GM19372 (cell line): ENCODE results near the gene ASIC3.
A peak's percentile ranks its signal among the peaks of the same experiment; 100 is the strongest.
"Not testable (repeated sequence)": the region's sequence is repeated elsewhere in the genome, so short reads cannot be mapped to it uniquely, and the experiment has no call there.

Source experiments
- ATAC-seq: cut with Tn5 transposase; IDR thresholded peaks from one replicate; pipeline ENCODE4 v1.9.1; 2021; ENCODE audit warnings: mild to moderate bottlenecking, low read depth, moderate library complexity; ENCODE audit not compliant: unreplicated experiment

ASIC3 gene

DNA sequence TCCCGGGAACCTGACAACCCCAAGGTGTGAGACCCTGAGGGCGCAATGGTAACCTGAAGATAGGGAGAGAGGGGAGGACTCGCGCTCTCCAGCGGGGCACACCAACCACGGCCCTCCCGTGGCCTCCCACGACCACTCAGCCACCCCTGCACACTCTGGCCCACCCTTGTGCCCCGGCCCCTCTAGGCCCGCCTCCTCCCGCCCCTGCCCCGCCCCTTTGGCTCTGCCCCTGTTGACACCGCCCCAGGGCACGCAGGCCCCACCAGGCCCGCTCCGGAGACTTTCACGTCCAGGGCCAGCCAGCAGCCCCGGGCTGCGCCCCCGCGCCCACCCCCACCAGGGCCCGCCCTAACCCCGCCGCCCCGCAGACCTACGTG lies 35.0 kb upstream of the ASIC3 start:
- ATAC-seq, result no peak

DNA sequence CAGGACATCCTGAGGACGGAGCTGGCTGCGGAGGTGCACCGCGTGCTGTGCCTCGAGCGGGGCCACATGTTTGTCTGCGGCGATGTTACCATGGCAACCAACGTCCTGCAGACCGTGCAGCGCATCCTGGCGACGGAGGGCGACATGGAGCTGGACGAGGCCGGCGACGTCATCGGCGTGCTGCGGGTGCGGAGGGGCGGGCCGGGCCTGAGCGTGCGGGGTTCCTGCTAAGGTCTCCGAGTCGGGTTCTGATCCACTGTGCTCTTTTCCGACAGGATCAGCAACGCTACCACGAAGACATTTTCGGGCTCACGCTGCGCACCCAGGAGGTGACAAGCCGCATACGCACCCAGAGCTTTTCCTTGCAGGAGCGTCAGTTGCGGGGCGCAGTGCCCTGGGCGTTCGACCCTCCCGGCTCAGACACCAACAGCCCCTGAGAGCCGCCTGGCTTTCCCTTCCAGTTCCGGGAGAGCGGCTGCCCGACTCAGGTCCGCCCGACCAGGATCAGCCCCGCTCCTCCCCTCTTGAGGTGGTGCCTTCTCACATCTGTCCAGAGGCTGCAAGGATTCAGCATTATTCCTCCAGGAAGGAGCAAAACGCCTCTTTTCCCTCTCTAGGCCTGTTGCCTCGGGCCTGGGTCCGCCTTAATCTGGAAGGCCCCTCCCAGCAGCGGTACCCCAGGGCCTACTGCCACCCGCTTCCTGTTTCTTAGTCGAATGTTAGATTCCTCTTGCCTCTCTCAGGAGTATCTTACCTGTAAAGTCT lies 34.4 kb upstream of the ASIC3 start:
- ATAC-seq, result peak; percentile 52

DNA sequence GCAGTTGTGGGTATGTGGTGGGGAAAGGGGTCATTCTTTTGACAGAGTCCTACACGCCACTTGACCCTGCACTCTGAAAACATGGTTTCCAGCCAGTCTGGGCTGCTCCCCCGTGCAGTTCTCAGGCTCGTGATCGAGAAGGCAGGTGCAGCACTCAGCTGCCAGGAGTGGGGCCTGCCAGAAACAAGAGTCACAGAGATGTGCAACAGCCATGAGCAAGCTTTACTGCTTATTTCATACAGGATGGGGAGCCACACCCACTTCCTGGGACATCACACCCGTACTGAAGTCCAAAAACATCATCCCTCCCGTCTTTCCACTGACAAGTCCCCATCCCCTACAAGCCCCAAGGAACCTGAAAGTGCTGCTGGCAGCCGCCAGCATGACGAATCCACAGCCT lies 33.4 kb upstream of the ASIC3 start:
- no peak for ATAC-seq

DNA sequence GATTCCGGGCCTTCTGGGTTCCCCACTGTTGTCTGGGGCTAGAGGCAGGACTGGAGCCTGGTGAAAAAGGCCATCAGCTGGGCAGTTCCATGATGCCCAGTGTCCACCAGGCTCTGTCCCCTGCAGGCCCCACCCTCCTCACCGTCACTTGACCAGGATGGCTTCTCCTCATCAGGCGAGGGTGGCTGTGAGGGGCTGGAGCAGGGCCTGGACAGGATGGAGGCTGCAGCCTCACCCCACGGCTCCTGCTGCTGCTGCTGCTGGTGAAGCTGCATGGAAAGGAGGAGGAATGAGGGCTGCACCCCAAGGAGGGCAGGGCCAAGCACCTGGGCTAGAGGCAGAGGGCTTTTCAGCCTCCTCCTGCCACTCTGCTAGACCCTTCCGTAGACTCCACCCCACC lies 32.4 kb upstream of the ASIC3 start:
- ATAC-seq, result no peak

DNA sequence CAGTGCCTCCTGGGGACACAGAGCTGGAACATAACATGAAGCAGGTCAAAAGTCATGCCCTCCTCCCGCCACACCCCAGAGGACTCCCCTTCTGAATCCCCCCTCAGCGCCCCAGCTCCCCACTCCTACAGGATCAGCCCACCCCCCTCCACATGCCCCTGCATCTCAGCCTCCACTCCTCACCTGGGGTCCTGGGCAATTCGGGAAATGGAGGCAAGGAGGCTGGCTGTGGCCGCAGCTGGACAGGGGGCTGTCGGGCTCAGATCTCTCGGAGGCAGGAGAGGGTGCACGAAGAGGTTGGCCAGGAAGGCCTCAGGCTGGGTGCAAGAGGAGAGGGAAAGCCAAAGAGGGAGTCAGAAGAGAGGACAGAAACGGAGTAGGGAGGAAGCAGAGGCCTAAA lies 31.8 kb upstream of the ASIC3 start:
- ATAC-seq, result no peak

DNA sequence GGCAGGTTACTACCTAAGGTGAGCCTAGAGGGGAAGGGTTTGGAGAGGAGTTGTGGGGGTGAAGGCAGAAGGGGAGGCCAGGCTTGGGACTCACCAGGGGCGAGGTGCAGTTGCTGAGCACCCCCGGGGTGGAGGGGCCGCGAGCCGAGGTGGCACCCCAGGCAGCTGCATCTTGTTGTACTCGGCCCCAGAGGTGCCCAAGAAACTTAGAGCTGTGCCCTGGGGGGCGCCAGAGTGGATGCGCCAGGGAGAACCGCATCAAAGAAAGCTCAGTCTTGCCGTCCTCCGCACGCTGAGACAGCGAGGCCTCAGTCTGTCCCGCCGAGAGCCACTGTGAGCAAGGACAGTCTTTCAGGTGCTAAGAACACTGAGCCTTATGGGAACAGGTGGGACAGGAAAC lies 31.4 kb upstream of the ASIC3 start:
- no peak for ATAC-seq

DNA sequence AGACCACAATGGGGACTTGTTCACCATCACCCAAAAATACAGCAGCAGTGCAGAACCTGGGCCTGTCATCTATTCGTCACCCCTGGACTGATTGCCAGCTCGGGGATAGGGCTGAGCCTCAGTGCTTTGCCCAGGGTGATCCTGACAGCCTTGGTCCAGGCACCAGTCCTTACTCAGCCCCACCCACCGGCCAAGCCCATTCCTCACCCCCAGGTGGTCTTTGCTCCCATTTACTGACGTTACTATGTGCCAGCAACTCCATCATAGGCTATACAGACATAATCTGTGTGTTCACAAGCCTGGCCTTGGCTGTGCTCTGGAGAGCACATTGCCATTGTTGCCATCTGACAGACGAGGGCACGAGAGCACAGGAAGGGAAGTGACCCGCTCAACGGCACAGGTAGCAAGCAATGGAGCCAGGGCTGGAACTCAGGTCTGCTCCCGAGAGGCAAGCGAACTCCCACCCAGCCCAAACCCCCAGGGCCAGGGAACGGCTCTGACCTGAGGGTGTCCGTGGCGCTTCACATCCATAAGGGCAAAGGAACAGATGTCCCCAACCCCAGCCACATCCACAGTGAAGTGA lies 30.9 kb upstream of the ASIC3 start:
- no peak for ATAC-seq

DNA sequence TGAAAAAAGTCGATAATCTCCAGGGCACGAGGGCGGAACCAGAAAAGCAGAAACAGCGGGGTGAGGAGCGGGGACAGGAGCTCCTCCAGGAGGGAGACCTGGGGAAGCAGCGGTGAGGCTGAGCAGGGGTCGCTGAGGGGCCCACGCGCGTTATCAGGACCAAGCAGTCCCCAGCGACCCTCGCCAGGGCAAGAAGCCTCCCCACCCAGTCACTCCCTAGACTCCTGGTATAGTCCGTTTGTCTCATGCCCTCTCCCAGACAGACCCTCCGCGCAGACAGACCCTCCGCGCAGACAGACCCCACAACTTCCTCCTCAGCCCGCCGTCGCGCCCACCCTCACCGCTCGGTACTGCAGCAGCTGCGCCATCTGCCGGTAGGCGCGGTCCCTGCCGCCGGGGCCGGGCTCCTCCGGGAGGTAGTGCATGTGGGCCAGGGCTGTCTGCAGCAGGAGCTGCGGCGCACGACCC lies 30.3 kb upstream of the ASIC3 start:
- peak; percentile 60 for ATAC-seq

DNA sequence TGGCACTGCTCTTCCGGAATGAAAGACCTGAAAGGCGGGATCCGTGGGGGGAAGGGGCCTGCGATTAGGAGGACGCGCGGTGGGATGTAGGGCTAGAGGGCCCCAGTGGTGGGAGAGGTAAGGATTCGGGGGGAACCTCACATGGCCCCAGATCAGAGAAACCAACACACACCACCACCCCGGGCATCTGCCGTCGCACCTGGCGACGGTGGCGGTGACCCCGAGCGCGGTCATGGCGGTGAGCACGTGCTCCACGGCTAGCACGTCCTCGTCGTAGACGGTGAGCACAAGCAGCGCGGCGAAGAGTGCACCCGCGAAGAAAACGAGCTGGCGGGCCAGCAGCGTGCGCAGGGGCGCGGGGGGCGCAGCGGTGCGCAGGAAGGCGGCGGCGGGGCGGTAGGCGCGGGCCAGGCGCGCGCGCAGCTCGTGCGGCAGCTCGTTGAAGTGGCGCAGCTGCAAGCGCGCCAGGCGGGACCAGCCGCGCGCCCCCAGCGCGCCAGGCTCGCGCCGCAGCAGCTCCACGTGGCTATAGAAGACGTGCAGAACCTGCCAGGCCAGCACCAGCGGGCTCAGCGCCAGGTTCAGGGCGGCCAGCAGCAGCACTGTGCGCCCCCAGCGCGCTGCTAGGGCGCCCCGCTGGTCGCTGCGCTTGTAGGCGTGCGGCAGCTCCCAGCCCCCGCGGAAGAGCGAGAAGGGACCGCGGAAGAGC lies 29.8 kb upstream of the ASIC3 start:
- no peak for ATAC-seq

DNA sequence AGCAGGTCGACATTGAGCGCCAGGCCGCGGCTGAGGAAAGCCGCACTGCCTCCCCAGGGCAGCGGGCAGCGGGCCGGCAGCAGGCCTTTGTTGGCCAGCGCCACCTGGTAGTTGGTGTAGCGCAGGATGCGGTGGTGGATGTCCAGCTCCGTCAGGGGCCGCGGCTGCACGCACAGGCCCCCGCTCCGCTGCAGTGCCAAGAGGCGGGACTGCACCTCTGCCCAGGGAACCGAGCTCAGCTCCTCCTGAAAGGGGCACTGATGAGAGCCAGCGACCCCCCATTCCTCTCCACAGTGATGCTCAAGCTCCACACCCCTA lies 29.2 kb upstream of the ASIC3 start:
- ATAC-seq, result no peak

DNA sequence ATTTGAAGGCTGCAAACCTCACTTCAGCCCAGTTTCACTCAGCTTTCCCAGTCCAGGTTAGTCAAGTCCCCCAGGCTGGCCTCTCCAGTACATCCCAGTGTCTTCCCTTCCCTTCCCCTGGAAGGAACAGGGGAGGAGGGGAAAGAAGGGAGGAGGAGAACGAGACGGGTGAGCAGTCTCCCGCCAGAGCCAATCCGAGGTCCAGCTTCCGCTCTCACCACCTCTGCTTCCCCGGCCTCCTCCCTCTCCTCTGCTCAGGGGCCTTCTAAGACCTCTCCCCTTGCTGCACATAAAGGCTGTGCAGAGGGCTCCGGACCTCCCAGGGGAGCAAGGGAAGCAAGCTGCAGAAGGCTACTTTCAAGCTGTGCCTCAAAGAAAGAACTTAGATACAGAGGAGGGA lies 28.1 kb upstream of the ASIC3 start:
- no peak for ATAC-seq

DNA sequence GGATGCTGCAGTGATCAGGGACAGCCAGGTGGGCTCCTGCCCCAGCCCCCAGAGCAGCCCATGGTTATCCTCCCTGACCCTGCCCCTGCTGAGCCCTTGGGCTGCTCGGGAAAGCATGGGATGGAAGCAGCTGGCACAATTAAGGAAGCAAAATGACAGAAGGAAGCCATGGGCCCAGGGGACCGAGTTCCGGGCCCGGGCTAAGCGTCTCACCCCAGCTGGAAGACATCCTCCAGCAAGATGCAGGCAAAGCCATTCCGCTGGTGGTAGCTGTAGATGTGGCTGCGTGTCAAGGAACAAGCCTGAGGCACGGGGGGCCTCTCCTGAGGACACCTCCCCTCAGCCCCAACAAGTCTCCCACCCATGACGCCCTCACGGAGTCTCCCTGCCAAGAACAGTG lies 25.1 kb upstream of the ASIC3 start:
- ATAC-seq, result no peak

DNA sequence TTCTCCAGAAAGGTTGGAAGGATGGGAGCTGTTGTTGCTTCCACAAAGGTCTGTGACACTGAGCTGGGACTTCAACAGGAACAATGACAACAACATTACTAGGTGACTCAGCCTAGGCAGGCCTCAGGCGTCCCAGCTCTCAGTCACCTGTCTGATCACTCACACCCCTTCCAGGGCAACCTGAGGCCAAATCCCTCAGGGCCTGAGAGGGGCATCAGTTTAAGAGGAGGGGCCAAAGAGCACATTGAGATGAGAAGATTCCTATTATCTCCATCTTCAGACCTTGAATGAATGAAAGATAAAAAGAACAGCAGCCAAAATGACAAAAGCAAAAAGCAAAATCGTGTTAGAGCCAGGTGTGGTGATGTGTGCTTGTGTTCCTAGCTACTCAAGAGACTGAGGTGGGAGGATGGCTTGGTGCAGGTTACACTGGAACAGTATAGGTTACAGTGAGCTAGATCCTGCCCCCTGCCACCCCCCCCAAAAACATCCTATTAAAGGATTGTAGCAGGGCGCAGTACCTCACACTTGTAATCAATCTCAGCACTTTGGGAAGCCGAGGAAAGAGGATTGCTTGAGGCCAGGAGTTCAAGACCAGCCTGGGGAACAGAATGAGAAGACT lies 23.8 kb upstream of the ASIC3 start, which contains the start of gene ATG9B:
ATG9B (minus strand) TSS at position 60 of the 622 bp plus-strand sequence. CDS start 71 bp downstream, outside the sequence.
- ATAC-seq, result no peak

DNA sequence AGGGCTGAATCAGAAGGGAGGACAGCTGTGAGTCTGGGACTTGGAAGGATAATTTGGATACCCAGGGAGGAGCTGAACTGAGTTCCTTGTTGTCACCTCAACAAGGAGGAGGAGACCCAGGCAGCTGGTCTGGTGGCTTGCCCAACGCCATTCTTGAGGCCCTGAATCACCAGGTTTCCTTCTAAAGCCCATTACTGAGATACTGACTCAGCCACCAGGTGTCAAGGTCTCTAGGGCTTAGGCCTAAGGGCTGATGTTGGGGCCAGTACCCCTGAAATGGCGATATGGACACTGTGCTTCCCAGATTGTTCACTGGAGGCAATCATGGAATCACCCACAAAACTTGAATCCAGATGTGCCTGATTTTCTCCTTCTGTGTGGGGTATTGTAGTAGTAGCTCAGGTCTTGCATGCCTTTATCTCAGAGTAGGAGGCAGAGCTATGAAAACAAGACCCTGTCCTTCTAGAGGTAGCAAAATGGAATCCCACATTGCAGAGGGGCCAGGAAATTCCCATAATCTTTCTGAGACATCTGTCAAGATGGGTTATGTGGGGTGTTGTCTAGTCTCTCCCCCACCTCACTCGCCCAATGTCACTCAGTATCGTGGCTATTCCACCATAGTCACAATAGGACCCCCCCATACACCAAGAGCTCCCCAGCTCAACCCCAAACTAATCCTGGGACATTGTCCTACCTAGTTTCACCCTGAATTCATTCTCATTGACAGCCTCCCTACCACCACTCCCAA lies 22.2 kb upstream of the ASIC3 start:
- no peak for ATAC-seq

DNA sequence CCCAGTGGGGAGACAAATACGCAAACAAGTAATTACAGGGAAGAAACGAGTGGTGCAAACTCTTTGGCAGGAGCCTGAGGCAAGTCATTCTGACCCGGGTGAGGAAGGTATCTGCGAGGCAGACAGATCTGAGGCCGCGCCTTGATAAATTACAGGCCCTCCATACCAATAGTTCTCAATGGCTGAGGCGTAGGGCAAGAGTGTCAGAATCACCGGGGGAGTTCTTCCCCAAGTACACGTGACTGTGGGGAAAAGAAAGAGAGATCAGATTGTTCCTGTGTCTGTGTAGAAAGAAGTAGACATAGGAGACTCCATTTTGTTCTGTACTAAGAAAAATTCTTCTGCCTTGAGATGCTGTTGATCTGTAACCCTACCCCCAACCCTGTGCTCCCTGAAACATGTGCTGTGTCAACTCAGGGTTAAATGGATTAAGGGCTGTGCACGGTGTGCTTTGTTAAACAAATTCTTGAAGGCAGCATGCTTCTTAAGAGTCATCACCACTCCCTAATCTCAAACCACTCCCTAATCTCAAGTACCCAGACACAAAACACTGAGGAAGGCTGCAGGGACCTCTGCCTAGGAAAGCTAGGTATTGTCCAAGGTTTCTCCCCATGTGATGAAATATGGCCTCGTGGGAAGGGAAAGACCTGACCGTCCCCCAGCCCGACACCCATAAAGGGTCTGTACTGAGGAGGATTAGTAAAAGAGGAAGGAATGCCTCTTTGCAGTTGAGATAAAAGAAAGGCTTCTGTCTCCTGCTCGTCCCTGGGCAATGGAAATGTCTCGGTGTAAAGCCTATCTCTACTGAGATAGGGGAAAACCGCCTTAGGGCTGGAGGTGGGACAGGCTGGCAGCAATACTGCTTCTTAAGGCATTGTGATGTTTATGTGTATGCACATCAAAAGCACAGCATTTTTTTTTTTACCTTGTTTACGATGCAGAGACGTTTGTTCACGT lies 21.3 kb upstream of the ASIC3 start:
- ATAC-seq, result not testable (repeated sequence)

DNA sequence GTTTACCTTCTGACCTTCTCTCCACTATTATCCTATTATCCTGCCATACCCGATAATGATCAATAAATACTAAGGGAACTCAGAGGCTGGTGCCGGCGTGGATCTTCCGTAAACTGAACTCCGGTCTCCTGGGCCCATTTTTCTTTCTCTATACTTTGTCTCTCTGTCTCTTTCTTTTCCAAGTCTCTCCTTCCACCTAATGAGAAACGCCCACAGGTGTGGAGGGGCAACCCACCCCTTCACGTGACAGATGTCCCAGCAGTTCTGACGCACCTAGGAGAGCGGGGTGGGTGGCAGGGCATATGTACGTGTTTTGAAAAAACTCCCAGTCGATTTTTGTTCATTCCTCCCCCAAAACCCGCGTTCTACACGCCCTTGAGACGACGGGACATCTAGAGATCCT lies 20.6 kb upstream of the ASIC3 start:
- not testable (repeated sequence) for ATAC-seq

DNA sequence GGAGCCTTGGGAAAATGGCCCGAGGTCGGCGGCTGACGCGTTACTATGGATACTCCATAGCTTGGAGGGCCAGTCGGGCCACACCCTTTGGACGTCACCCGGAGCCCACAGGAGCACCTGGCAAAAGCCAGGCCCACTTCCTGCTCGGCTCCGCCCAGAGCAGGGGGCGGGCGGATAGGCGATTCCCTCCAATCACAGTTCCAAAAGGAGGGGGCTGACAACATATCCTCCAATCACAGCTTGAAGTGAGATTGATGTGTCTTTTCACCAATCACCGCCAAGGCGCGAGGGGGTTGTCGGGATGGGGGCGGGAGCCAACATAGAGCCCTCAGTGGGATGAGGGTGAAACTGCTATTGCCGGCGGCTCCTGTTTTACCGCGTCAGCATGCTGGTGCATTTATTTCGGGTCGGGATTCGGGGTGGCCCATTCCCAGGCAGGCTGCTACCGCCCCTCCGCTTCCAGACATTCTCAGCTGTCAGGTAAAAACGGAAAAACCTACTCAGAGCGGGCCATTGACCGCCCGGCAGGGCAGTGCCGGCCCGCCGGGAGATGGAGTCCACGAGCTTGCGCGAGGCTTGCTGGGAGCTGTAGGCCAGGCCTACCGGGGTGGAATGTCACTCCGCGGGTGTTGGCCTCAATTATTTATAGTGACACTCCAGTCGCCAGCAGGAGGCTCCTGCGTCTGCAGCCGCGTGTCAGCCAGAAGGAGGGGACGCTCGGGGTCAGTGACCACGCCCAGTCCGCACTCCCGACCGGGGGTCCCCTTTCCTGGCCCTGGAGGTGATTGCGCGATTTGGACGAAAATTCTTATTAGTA lies 20.0 kb upstream of the ASIC3 start, which contains the start of gene ABCB8:
ABCB8 (plus strand) TSS at position 320 of the 817 bp plus-strand sequence; CDS start at position 386, 66 bp downstream.
- ATAC-seq, result peak; percentile 93

DNA sequence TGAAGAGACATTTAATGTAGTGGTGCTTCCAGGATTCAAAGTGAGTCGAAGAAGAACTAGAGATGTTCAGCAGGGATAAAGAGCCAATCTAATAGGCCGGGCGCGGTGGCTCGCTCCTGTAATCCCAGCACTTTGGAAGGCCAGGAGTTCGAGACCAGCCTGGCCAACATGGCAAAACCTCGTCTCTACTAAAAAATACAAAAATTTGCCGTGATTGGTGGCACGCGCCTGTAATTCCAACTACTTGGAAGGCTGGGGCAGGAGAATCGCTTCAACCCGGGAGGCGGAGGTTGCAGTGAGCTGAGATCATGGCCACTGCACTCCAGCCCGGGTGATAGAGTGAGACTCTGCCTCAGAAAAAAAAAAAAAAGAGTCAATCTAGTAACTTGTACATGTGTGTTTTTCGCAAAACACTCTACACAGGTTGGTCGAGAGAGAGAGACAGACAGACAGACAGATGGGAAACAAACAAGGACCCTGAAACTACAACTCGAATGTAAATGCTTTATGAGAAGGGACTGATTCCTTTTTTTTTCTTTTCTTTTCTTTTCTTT lies 19.3 kb upstream of the ASIC3 start:
- ATAC-seq, result no peak
